ENCODE measurements around the gene ALCAM. TPM values are rescaled to one million over a fixed set of nuclear protein-coding genes. Genes with fewer than 3 reads are reported as not detected.

Gene ALCAM
- total and polyA plus RNA-seq, 2 donors (not counting 1 experiment from before 2014, with no cell fraction given), result 6.2 to 23.8 TPM

GRCh38 chr3:105555206-105555605 is 188.5 kb downstream of the ALCAM start:
- H3K4me1 ChIP-seq (ENCODE audit: control insufficient read depth in 2 of 2, insufficient read depth in 2 of 2, low read length in 2 of 2), result no peaks in the 10 kb centered on the region
- H4K20me1 ChIP-seq (ENCODE audit: control insufficient read depth, insufficient read depth, low read length, poor library complexity, severe bottlenecking), result no peaks in the 10 kb centered on the region
- H3K36me3 ChIP-seq (replicated peaks in 1 of 2; ENCODE audit: control extremely low read depth in 1 of 2, control insufficient read depth in 1 of 2, extremely low read depth in 1 of 2, insufficient read depth in 2 of 2, low read length in 1 of 2), result peaks cover 16 to 29% of the 10 kb centered on the region in 2 experiments
- no peak for ATAC-seq (ENCODE audit: low read depth)
- no peak overlapping the region for H3K4me3 ChIP-seq (ENCODE audit: control extremely low read depth in 1 of 5, extremely low read depth in 1 of 5, insufficient read depth in 1 of 5, low read depth in 2 of 5, low read length in 4 of 5)
- ChIA-PET POLR2A (no interaction called here), CTCF (interaction anchor here (0.6 kb wide), 1 partner anchor 340 kb away, joined by 4 read pairs; no protein-coding TSS in a partner anchor)
- H3K79me2 ChIP-seq (ENCODE audit: control insufficient read depth, insufficient read depth, low read length), result no peaks in the 10 kb centered on the region
- no peak overlapping the region for H2AFZ ChIP-seq (ENCODE audit: insufficient read depth, low read depth, low read length, poor library complexity, severe bottlenecking)
- no peak for TF ChIP-seq EZH2 (IDR thresholded peaks at IDR 0.05; ENCODE audit: borderline replicate concordance, insufficient read depth, low read depth, low read length, poor library complexity, severe bottlenecking)
- no peak for TF ChIP-seq CTCF (IDR thresholded peaks at IDR 0.05)
- Mint-ChIP-seq H3K4me1 (no peaks in the 10 kb centered on the region), H3K27me3 (no peaks in the 10 kb centered on the region), H3K9me3 (ENCODE audit: insufficient read depth) (no peaks in the 10 kb centered on the region), H3K27ac (no peak overlapping the region), H3K4me3 (no peak overlapping the region)
- H3K9me3 ChIP-seq (ENCODE audit: control extremely low read depth in 1 of 3, control insufficient read depth in 2 of 3, insufficient read depth in 1 of 3, low read length in 2 of 3), result no peaks in the 10 kb centered on the region
- no peaks in the 10 kb centered on the region for H3K27me3 ChIP-seq (replicated peaks in 1 of 4; ENCODE audit: control extremely low read depth in 1 of 4, control insufficient read depth in 3 of 4, insufficient read depth in 4 of 4, low read length in 3 of 4)
- no peak overlapping the region for H3K9ac ChIP-seq (ENCODE audit: low read length)
- DNase-seq, result no peak
- intact Hi-C loops (cut with micrococcal nuclease), result no loop called here
- WGBS (ENCODE audit: insufficient coverage), result no CpG with 5 or more reads among the region's 2 CpGs
- no peak overlapping the region for H3K4me2 ChIP-seq (replicated peaks; ENCODE audit: low read depth, low read length, poor library complexity, severe bottlenecking)
- H3K27ac ChIP-seq (ENCODE audit: low read length in 2 of 2), result no peak overlapping the region

- Mint-ChIP-seq H3K4me3 (no peak overlapping the region), H3K27ac (no peak overlapping the region), H3K4me1 (no peaks in the 10 kb centered on the region), H3K27me3 (no peaks in the 10 kb centered on the region), H3K9me3 (ENCODE audit: insufficient read depth) (no peaks in the 10 kb centered on the region)
- H4K20me1 ChIP-seq (ENCODE audit: control insufficient read depth, insufficient read depth, low read length, poor library complexity, severe bottlenecking), result no peaks in the 10 kb centered on the region
- peaks cover 4% of the 10 kb centered on the region in 2 experiments for H3K36me3 ChIP-seq (replicated peaks in 1 of 2; ENCODE audit: control extremely low read depth in 1 of 2, control insufficient read depth in 1 of 2, extremely low read depth in 1 of 2, insufficient read depth in 2 of 2, low read length in 1 of 2)
- H3K27me3 ChIP-seq (replicated peaks in 1 of 4; ENCODE audit: control extremely low read depth in 1 of 4, control insufficient read depth in 3 of 4, insufficient read depth in 4 of 4, low read length in 3 of 4), result no peaks in the 10 kb centered on the region
- POLR2A ChIA-PET, result no interaction called here
- H3K79me2 ChIP-seq (ENCODE audit: control insufficient read depth, insufficient read depth, low read length), result no peaks in the 10 kb centered on the region
- no peak for TF ChIP-seq EZH2 (IDR thresholded peaks at IDR 0.05; ENCODE audit: borderline replicate concordance, insufficient read depth, low read depth, low read length, poor library complexity, severe bottlenecking)
- no peak for TF ChIP-seq CTCF (IDR thresholded peaks at IDR 0.05)
- DNase-seq (no peak), ATAC-seq (ENCODE audit: low read depth) (no peak)
- intact Hi-C loops (cut with micrococcal nuclease), result no loop called here
- no peak overlapping the region for H2AFZ ChIP-seq (ENCODE audit: insufficient read depth, low read depth, low read length, poor library complexity, severe bottlenecking)
- CTCF ChIA-PET, result no interaction called here
- no peak overlapping the region for H3K9ac ChIP-seq (ENCODE audit: low read length)
- WGBS (ENCODE audit: insufficient coverage), result no CpG with 5 or more reads among the region's 1 CpG
- no peaks in the 10 kb centered on the region for H3K4me1 ChIP-seq (ENCODE audit: control insufficient read depth in 2 of 2, insufficient read depth in 2 of 2, low read length in 2 of 2)
- no peaks in the 10 kb centered on the region for H3K9me3 ChIP-seq (ENCODE audit: control extremely low read depth in 1 of 3, control insufficient read depth in 2 of 3, insufficient read depth in 1 of 3, low read length in 2 of 3)
- H3K4me2 ChIP-seq (replicated peaks; ENCODE audit: low read depth, low read length, poor library complexity, severe bottlenecking), result no peak overlapping the region
- no peak overlapping the region for H3K27ac ChIP-seq (ENCODE audit: low read length in 2 of 2)
- H3K4me3 ChIP-seq (ENCODE audit: control extremely low read depth in 1 of 5, extremely low read depth in 1 of 5, insufficient read depth in 1 of 5, low read depth in 2 of 5, low read length in 4 of 5), result no peak overlapping the region
Observed at GRCh38 chr3:105559856-105560255, 193.1 kb downstream of the ALCAM start.

Data from B cell (primary cell).